KBM-7 (cell line): Measurements from ENCODE around the gene FCGR3A.
"Not testable (repeated sequence)": the region's sequence is repeated elsewhere in the genome, so short reads cannot be mapped to it uniquely, and the experiment has no call there.

Experiments used
- DNase-seq: peaks from one replicate; pipeline ENCODE4 v3.0.0-alpha.2; 2015
- in situ Hi-C: fragments of 300-500 bp; cut with MboI; formaldehyde crosslinking; loops from 2 replicates; pipeline ENCODE4 v1.14.3; 2020; ENCODE audit warnings: low sequenced_read_pairs, low pct_unique_long_range_greater_than_20kb, mixed read lengths

FCGR3A gene

GRCh38 chr1:161532644-161533567 is 16.7 kb downstream of the FCGR3A start:
- in situ Hi-C loops, result not testable (repeated sequence)
- peak; percentile 40 for DNase-seq

- no peak for DNase-seq
- in situ Hi-C loops, result no loop called here
Observed at GRCh38 chr1:161531986-161532643, 17.5 kb downstream of the FCGR3A start.

DNA sequence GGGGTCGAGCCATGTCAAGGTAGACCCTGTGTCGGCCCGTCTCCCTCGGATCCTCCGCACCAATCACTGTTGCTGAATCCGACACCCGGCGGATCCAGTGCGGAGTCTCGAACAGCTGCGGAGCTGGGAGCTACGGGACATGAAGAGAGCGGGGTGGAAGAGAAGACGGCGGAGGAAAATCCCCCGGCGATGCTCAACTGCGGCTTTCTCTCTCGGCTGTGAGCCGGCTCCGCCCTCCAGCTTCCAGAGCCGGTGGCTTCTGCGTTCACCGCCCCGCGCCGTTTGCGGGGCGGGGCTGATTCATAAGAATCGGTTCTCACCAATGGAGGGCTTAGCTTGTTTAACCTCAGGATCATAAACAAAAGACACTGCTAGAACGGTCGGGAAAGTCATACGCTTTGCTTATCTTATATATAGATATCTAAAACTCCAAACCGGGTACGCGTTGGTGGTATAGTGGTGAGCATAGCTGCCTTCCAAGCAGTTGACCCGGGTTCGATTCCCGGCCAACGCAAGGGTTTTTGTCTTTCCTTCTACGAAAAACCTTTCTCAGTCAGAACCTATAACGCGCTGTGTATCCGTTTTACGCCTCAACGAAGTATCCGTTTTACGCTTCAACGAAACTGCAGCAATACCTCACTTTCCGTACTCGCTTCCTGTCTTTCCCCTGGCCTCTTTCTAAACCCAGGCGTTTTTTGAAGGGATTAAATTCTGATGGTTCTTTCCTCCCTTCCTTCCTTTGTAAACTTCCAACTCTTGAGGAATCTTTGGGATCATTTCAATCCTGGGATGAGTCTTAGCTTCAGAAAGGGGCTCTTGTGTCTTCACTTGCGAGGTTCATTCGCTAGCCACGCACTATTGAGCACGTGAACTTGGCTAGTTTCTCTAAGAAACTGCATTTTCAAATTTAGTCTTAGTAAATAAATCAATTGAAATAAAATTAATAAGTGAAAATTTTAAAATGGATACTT is 18.7 kb downstream of the FCGR3A start:
- in situ Hi-C loops, result not testable (repeated sequence)
- peak; percentile 97 for DNase-seq

- peak; percentile 83 for DNase-seq
- in situ Hi-C loops, result not testable (repeated sequence)
Observed at GRCh38 chr1:161530158-161530557, 19.5 kb downstream of the FCGR3A start.

DNA sequence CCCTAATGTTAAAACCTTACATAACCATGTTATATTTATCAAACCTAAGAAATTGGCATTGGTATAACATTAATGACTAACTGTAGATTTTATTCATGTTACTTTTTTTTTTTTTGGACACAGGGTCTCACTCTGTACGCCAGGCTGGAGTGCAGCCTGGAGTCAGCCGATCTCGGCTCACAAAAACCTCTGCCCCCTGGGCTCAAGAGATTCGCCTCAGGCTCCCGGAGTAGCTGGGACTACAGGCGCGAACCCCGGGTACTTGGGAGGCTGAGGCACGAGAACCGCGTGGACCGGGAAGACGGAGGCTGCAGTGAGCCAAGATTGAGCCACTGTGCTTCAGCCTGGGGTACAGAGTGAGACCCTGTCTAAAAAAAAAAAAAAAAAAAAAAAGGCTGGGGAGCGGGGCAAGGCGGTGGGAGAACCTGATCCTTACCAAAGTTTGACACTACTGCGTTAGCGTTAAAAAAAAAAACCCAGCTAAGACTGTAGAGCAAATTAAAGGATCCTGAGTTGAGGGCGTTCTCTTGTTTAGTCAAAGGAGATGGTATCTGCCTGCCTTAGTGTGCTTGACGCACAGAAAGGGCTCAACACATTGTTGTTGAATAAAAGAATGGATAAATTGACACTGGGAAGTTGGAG is 20.0 kb downstream of the FCGR3A start:
- in situ Hi-C loops, result not testable (repeated sequence)
- DNase-seq, result peak; percentile 60

DNA sequence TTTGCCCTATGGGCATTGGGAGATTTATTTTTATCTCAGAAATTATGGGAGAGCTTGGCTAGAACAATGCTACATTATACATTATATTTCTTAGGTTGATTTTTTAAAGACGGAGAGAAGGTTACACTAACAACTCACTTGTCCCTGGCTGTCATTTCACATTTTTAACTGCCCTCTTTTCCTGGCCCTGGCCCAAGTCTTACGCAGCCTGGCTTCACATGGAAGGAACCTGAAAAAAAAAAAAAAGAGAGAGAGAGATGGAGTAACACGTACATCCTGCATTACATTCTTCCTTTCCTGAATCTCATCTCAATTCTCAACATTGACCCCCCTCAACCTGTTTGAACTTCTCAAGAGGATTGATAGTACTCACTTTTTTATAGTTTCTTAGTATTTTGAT is 21.1 kb downstream of the FCGR3A start:
- DNase-seq, in situ Hi-C loops: not testable (repeated sequence)

DNA sequence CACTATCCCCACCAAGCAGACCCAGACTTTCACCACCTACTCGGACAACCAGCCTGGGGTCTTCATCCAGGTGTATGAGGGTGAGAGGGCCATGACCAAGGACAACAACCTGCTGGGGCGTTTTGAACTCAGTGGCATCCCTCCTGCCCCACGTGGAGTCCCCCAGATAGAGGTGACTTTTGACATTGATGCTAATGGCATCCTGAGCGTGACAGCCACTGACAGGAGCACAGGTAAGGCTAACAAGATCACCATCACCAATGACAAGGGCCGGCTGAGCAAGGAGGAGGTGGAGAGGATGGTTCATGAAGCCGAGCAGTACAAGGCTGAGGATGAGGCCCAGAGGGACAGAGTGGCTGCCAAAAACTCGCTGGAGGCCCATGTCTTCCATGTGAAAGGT is 23.7 kb downstream of the FCGR3A start:
- DNase-seq, in situ Hi-C loops: not testable (repeated sequence)

GRCh38 chr1:161525321-161525720 is 24.3 kb downstream of the FCGR3A start:
- in situ Hi-C loops, result not testable (repeated sequence)

DNA sequence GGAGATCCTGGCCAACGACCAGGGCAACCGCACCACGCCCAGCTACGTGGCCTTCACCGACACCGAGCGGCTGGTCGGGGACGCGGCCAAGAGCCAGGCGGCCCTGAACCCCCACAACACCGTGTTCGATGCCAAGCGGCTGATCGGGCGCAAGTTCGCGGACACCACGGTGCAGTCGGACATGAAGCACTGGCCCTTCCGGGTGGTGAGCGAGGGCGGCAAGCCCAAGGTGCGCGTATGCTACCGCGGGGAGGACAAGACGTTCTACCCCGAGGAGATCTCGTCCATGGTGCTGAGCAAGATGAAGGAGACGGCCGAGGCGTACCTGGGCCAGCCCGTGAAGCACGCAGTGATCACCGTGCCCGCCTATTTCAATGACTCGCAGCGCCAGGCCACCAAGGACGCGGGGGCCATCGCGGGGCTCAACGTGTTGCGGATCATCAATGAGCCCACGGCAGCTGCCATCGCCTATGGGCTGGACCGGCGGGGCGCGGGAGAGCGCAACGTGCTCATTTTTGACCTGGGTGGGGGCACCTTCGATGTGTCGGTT is 24.8 kb downstream of the FCGR3A start:
- DNase-seq, in situ Hi-C loops: not testable (repeated sequence)

More at GRCh38 chr1:161525321-161525720, 24.3 kb downstream of the FCGR3A start:
- DNase-seq, result not testable (repeated sequence)

- in situ Hi-C loops, result not testable (repeated sequence)
- peak; percentile 90 for DNase-seq
Observed at GRCh38 chr1:161523817-161524741, 25.5 kb downstream of the FCGR3A start, which contains the start of gene HSPA6. Gene HSPA6 (plus strand): TSS chr1:161524540. CDS start chr1:161524659, 119 bp downstream.

DNA sequence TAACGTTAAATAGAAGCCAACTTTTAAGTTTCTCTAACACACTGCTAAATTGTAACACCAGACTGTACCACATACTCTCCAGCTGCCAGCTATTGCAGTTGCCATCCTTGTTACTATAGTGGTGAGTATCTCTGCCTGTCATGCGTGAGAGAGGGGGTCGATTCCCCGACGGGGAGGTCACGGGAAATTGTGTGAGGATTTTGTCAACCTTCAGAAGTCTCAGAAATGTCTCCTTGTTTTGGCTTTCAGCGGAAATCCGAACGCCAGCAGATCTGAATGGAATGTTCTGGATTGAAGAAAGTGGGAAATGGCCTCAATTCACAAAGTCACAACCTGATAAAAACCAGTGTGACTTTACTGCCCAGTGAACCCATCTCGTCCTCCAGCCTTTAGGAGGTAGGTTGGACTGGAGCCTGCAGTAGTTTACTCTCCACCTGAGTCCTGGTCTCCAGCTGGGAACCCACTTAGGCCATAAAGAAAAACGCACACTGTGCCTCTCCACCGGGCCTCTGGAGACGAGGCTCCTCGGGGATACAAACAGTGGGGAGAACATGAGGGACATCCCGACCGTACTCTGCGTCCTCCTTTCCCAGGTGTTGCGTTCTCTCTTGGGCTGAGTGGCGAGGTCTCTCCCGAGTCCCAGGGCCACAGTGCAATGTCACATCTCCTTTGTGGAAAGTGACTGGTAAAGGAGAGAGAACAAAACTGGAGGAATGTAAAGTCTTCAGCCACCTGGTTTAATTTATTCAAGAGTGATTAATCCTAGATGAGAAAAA is 26.4 kb downstream of the FCGR3A start:
- DNase-seq, in situ Hi-C loops: not testable (repeated sequence)

DNA sequence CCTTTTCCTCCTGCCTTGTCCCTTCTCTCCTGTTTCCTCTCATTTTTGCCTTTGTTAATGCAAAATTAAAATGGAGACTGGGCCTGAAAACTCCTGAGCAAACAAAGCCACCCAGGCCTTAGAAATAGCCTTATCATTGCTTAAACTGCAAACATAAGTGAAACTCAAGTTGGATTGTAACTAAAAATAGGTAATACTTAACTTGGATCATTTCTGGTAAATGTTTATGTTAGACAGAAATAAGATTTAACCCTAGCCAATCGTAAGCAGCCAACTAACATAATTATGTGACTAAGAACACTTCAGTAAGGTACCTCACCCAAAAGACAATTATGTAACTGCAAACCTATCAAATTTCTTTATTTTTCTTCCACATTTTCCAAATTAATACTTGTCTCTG is 35.7 kb downstream of the FCGR3A start:
- in situ Hi-C loops, DNase-seq: not testable (repeated sequence)

- DNase-seq, in situ Hi-C loops: not testable (repeated sequence)
Observed at GRCh38 chr1:161513448-161513780, 36.2 kb downstream of the FCGR3A start.

GRCh38 chr1:161512636-161513447 is 36.8 kb downstream of the FCGR3A start:
- DNase-seq, in situ Hi-C loops: not testable (repeated sequence)

- in situ Hi-C loops, result no loop called here
Observed at GRCh38 chr1:161511756-161512060, 37.9 kb downstream of the FCGR3A start.

More at GRCh38 chr1:161511756-161512060, 37.9 kb downstream of the FCGR3A start:
- DNase-seq, result no peak
